GM18499 (cell line): ENCODE results near the gene STXBP6.

Experiments
- ATAC-seq: cut with Tn5 transposase; IDR thresholded peaks from one replicate; pipeline ENCODE4 v1.9.1; 2021; ENCODE audit warnings: moderate number of reproducible peaks; ENCODE audit not compliant: insufficient read depth, unreplicated experiment

STXBP6 gene

GRCh38 chr14:24894583-24895242 lies 155.2 kb downstream of the STXBP6 start:
- no peak for ATAC-seq

- no peak for ATAC-seq
Observed at GRCh38 chr14:24892497-24893051, 157.4 kb downstream of the STXBP6 start.

GRCh38 chr14:24891987-24892496 lies 157.9 kb downstream of the STXBP6 start:
- ATAC-seq: no peak

GRCh38 chr14:24890716-24891115 lies 159.2 kb downstream of the STXBP6 start:
- no peak for ATAC-seq

- ATAC-seq: no peak
Observed at GRCh38 chr14:24889843-24890242, 160.1 kb downstream of the STXBP6 start.

- ATAC-seq: no peak
Observed at GRCh38 chr14:24888532-24888931, 161.4 kb downstream of the STXBP6 start.

- no peak for ATAC-seq
Observed at GRCh38 chr14:24887623-24888304, 162.2 kb downstream of the STXBP6 start.

- ATAC-seq: no peak
Observed at GRCh38 chr14:24885410-24885913, 164.5 kb downstream of the STXBP6 start.

- ATAC-seq: no peak
Observed at GRCh38 chr14:24883576-24883975, 166.4 kb downstream of the STXBP6 start.

- no peak for ATAC-seq
Observed at GRCh38 chr14:24881116-24881893, 168.6 kb downstream of the STXBP6 start.

GRCh38 chr14:24880689-24881088 lies 169.3 kb downstream of the STXBP6 start:
- ATAC-seq: no peak

GRCh38 chr14:24879661-24880386 lies 170.1 kb downstream of the STXBP6 start:
- ATAC-seq: no peak

GRCh38 chr14:24876996-24877395 lies 173.0 kb downstream of the STXBP6 start:
- no peak for ATAC-seq

GRCh38 chr14:24875991-24876878 lies 173.7 kb downstream of the STXBP6 start:
- ATAC-seq: no peak

- ATAC-seq: no peak
Observed at GRCh38 chr14:24875203-24875838, 174.6 kb downstream of the STXBP6 start.

GRCh38 chr14:24874514-24875202 lies 175.3 kb downstream of the STXBP6 start:
- ATAC-seq: no peak

GRCh38 chr14:24873551-24873950 lies 176.4 kb downstream of the STXBP6 start:
- no peak for ATAC-seq
